Neural progenitor cell (in vitro differentiated cells): ENCODE measurements around the gene PC. TPM values are rescaled to one million over a fixed set of nuclear protein-coding genes. Genes with fewer than 3 reads are reported as not detected.

Experiments
- DNase-seq: peaks from one replicate; pipeline ENCODE4 v3.0.0-alpha.2; 2016; ENCODE audit warnings: low spot score
- H2AFZ ChIP-seq: fragments of 200-600 bp; sonication (generic); replicated peaks from 2 replicates; pipeline ENCODE4 v1.6.1; 2016; ENCODE audit warnings: antibody characterized with exemption
- H3F3A ChIP-seq: fragments of 200-600 bp; sonication (generic); 2 replicates; pipeline ENCODE4 v1.6.1; 2016; ENCODE audit warnings: antibody characterized with exemption, low read depth
- H3K27ac ChIP-seq: fragments of 200-600 bp; sonication (generic); 2 replicates; pipeline ENCODE4 v1.5.1; 2016; ENCODE audit warnings: mild to moderate bottlenecking
- H3K27me3 ChIP-seq: fragments of 200-600 bp; sonication (generic); 2 replicates; pipeline ENCODE4 v1.6.1; 2016; ENCODE audit warnings: mild to moderate bottlenecking, moderate library complexity
- H3K36me3 ChIP-seq: fragments of 200-600 bp; sonication (generic); 2 replicates; pipeline ENCODE4 v1.5.1; 2016
- H3K4me1 ChIP-seq: fragments of 200-600 bp; sonication (generic); 2 replicates; pipeline ENCODE4 v1.6.1; 2016; ENCODE audit warnings: mixed run types
- H3K4me2 ChIP-seq: fragments of 200-600 bp; sonication (generic); 2 replicates; pipeline ENCODE4 v1.6.1; 2016
- H3K4me3 ChIP-seq: fragments of 200-600 bp; sonication (generic); 2 replicates; pipeline ENCODE4 v1.5.1; 2016
- H3K79me2 ChIP-seq: fragments of 200-600 bp; sonication (generic); 2 replicates; pipeline ENCODE4 v1.6.1; 2016; ENCODE audit warnings: low read depth
- H3K9ac ChIP-seq: fragments of 200-600 bp; sonication (generic); 2 replicates; pipeline ENCODE4 v1.6.1; 2016
- H3K9me3 ChIP-seq: fragments of 200-600 bp; sonication (generic); 2 replicates; pipeline ENCODE4 v1.5.1; 2016; ENCODE audit warnings: low read depth
- H4K20me1 ChIP-seq: fragments of 200-600 bp; sonication (generic); 2 replicates; pipeline ENCODE4 v1.6.1; 2016; ENCODE audit warnings: low read depth
- H3K27ac Mint-ChIP-seq: 3 replicates; pipeline ENCODE4 v1.8.0; 2021; ENCODE audit warnings: mixed read lengths
- H3K27me3 Mint-ChIP-seq: 2 replicates; pipeline ENCODE4 v1.8.0; 2022; ENCODE audit warnings: low read depth, mild to moderate bottlenecking, inconsistent platforms, moderate library complexity, mixed read lengths; ENCODE audit not compliant: insufficient read depth
- H3K36me3 Mint-ChIP-seq: 3 replicates; pipeline ENCODE4 v1.8.0; 2021; ENCODE audit warnings: mixed read lengths
- H3K4me1 Mint-ChIP-seq: 3 replicates; pipeline ENCODE4 v1.8.0; 2021; ENCODE audit warnings: mixed read lengths
- H3K4me3 Mint-ChIP-seq: 3 replicates; pipeline ENCODE4 v1.8.0; 2021; ENCODE audit warnings: mild to moderate bottlenecking, moderate library complexity, mixed read lengths
- H3K9me3 Mint-ChIP-seq: 3 replicates; pipeline ENCODE4 v1.8.0; 2020; ENCODE audit warnings: mixed read lengths
- CTCF ChIP-seq: fragments of 200-600 bp; sonication (generic); IDR thresholded peaks from 2 replicates; pipeline ENCODE4 v1.5.1; 2017; ENCODE audit warnings: antibody characterized with exemption, mild to moderate bottlenecking
- EZH2 ChIP-seq: fragments of 200-600 bp; sonication (generic); IDR thresholded peaks from 2 replicates; pipeline ENCODE4 v1.6.1; 2017; ENCODE audit warnings: antibody characterized with exemption, mild to moderate bottlenecking, moderate library complexity
- EZH2phosphoT487 ChIP-seq: fragments of 200-600 bp; sonication (generic); IDR thresholded peaks from 2 replicates; pipeline ENCODE4 v1.6.1; 2017; ENCODE audit warnings: antibody characterized with exemption
- total RNA-seq: library from RNA; depleted of rRNA; stranded (reverse); fragments of >200 nt; gene quantifications from 2 replicates; pipeline ENCODE4 v1.2.3, GENCODE V29; 2015; ENCODE audit warnings: low replicate concordance

The PC gene
- total RNA-seq, 1 donor from 2014 or later, result 11.4 TPM

DNA sequence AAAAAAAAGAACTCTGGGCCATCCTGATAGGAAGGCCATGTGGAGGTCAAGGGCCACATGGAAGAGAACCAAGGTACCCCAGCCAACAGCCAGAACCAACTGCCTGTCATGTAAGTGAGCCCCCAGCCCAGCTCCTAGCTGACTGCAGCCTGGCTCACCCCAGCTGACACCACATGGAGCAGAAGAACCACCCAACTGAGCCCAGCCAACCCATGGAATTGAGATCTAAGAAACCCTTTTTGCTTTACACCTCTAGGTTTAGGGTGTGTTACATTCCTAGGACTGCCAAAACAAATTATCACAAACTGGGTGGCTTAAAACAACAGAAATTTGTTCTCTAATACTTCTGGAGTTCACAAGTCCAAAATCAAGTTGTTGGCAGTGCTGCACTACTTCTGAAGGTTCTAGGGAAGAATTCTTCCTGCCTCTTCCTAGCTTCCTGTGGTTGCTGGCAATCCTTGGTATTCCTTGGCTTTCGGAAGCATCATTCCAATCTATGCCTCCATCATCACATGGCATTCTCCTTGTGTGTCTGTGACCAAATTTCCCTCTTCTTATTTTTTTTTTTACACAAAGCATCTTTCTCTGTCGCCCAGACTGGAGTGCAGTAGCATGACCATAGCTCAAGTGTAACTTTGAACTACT lies 21.3 kb upstream of the PC start:
- H3K36me3 Mint-ChIP-seq, result no peaks in the 10 kb centered on the region
- H3K27ac ChIP-seq, result no peak overlapping the region
- no peak overlapping the region for H2AFZ ChIP-seq
- no peak for DNase-seq
- TF ChIP-seq EZH2phosphoT487, result no peak
- TF ChIP-seq CTCF, result no peak
- no peak for TF ChIP-seq EZH2
- no peaks in the 10 kb centered on the region for H3K79me2 ChIP-seq
- peaks cover 6% of the 10 kb centered on the region for H3K4me1 Mint-ChIP-seq
- no peak overlapping the region for H3K4me2 ChIP-seq
- H4K20me1 ChIP-seq, result no peaks in the 10 kb centered on the region
- peaks cover 7% of the 10 kb centered on the region for H3K27me3 Mint-ChIP-seq
- H3K27ac Mint-ChIP-seq, result no peak overlapping the region
- H3K4me3 Mint-ChIP-seq, result no peak overlapping the region
- no peaks in the 10 kb centered on the region for H3K27me3 ChIP-seq
- no peaks in the 10 kb centered on the region for H3K36me3 ChIP-seq
- no peak overlapping the region for H3K9ac ChIP-seq
- peaks cover 2% of the 10 kb centered on the region for H3K9me3 Mint-ChIP-seq
- no peaks in the 10 kb centered on the region for H3K9me3 ChIP-seq
- H3K4me1 ChIP-seq, result no peaks in the 10 kb centered on the region
- H3K4me3 ChIP-seq, result no peak overlapping the region
- no peaks in the 10 kb centered on the region for H3F3A ChIP-seq

GRCh38 chr11:66978717-66979116 lies 20.5 kb upstream of the PC start:
- DNase-seq, result no peak
- Mint-ChIP-seq H3K36me3 (no peaks in the 10 kb centered on the region), H3K4me3 (no peak overlapping the region), H3K9me3 (peaks cover 2% of the 10 kb centered on the region), H3K27ac (no peak overlapping the region), H3K27me3 (peaks cover 8% of the 10 kb centered on the region), H3K4me1 (peaks cover 12% of the 10 kb centered on the region)
- TF ChIP-seq EZH2phosphoT487 (no peak), EZH2 (no peak), CTCF (no peak)
- no peaks in the 10 kb centered on the region for H3K4me1 ChIP-seq
- no peak overlapping the region for H2AFZ ChIP-seq
- no peak overlapping the region for H3K27ac ChIP-seq
- no peaks in the 10 kb centered on the region for H4K20me1 ChIP-seq
- H3K36me3 ChIP-seq, result no peaks in the 10 kb centered on the region
- no peak overlapping the region for H3K4me2 ChIP-seq
- H3K9ac ChIP-seq, result no peak overlapping the region
- H3F3A ChIP-seq, result no peaks in the 10 kb centered on the region
- no peaks in the 10 kb centered on the region for H3K79me2 ChIP-seq
- no peaks in the 10 kb centered on the region for H3K9me3 ChIP-seq
- no peaks in the 10 kb centered on the region for H3K27me3 ChIP-seq
- no peak overlapping the region for H3K4me3 ChIP-seq

DNA sequence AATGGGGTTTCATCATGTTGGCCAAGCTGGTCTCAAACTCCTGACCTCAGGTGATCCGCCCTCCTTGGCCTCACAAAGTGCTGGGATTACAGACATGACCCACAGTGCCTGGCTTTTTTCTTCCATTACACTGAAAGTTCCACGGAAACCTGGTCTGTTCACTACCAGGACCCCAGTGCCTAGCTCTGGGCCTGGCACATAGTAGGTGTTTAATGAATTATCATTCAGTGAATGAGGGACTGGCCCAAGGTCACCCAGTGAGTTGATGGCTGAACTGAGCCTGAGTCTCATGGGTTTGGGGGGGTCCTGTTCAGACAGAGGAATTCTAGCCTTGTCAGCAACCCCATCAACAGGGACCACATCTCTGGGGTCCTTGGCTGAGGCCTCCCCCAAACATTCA lies 20.0 kb upstream of the PC start:
- TF ChIP-seq CTCF, result no peak
- no peak for TF ChIP-seq EZH2
- no peak for TF ChIP-seq EZH2phosphoT487
- H3K27me3 Mint-ChIP-seq, result peaks cover 10% of the 10 kb centered on the region
- no peak overlapping the region for H3K9ac ChIP-seq

More for the DNA sequence above, 20.0 kb upstream of the PC start:
- Histone ChIP-seq H3K27ac (no peak overlapping the region), H3K4me1 (no peaks in the 10 kb centered on the region), H3K36me3 (no peaks in the 10 kb centered on the region), H3K4me2 (no peak overlapping the region), H3K79me2 (no peaks in the 10 kb centered on the region), H3K4me3 (no peak overlapping the region), H4K20me1 (no peaks in the 10 kb centered on the region), H2AFZ (no peak overlapping the region), H3F3A (no peaks in the 10 kb centered on the region), H3K9me3 (no peaks in the 10 kb centered on the region), H3K27me3 (no peaks in the 10 kb centered on the region)
- Mint-ChIP-seq H3K4me3 (no peak overlapping the region), H3K9me3 (peaks cover 2% of the 10 kb centered on the region), H3K36me3 (no peaks in the 10 kb centered on the region), H3K4me1 (peaks cover 13% of the 10 kb centered on the region), H3K27ac (no peak overlapping the region)
- no peak for DNase-seq
